Measurements from ENCODE around the gene RCAN3.

RCAN3 gene

GRCh38 chr1:24580756-24581155 lies 78.1 kb downstream of the RCAN3 start:
- DNase-seq (ENCODE audit: low spot score) = no peak

DNA sequence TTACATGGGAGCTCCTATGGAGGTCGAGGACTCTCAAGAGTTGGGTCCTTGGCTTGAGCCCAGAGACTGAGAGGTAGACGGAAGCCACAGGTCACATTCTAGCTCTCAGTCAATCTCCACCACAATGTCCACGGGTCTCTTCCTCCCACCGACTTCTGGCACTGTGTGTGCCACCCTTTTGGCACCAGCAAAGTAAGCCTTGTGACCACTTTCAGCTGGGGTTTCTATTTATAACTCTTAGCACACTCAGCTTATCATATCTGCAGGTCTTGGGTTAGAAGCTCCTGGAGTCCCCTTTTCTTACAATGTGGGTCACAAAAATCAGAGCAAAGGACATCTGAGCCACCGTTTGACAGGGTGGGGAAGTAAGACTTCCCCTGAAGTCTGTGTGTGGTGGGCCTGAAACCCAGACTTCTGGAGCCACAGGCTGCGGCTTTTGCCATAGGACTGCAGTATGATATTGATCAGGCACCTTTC lies 81.6 kb downstream of the RCAN3 start:
- DNase-seq (ENCODE audit: low spot score) = no peak

DNA sequence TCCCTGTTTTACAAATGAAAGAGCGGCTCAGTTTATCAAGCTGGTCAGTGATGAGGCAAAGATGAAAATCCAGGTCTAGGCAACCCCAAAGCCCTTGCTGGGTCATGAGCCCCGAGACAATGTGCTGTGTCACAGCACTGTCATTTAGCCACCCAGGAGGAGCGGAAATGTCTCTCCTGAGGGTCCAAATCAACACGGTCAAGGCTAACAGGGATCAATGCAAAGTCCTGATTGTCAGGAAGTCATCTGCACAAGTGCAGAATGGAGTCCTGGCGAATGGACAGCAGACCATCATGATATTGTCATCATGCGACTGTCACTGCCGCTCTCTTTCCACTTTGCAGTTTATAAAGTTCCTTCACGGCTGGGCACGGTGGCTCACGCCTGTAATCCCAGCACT lies 83.5 kb downstream of the RCAN3 start:
- DNase-seq (ENCODE audit: low spot score) = no peak

DNA sequence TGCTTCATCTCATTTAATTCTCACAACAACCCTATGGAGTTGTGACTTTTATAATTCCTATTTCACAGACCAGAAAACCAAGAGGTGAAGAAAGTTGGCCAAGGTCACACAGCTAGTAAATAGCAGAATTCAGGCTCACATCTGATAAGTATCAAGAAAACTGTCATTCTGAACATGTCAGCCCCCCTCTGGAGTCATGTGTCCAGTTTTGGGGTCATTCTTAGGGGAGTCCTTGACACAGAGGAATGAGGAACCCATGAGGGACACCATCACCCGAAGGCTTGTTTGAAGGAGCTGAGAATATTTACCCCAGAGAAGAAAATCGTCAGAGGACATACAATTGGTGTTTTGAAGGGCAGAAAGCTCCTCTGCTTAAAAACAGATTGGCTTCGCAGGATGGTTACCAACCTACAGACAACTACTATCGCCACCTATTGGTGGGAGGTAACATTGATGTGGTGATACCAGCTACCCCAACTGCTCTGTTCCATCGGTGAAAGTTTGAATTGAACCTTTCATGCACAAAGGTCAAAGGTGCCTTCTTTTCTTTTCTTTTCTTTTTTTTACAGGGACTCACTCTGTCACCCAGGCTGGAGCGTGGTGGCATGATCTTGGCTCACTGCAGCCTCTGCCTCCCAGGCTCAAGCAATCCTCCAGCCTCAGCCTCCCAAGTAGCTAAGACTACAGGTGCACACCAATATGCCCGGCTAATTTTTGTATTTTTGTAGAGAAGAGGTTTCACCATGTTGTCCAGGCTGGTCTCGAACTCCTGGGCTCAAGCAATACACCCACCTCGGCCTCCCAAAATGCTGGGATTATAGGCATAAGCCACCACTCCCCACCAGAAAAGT lies 84.6 kb downstream of the RCAN3 start:
- peak; percentile 66 for DNase-seq (ENCODE audit: low spot score)

DNA sequence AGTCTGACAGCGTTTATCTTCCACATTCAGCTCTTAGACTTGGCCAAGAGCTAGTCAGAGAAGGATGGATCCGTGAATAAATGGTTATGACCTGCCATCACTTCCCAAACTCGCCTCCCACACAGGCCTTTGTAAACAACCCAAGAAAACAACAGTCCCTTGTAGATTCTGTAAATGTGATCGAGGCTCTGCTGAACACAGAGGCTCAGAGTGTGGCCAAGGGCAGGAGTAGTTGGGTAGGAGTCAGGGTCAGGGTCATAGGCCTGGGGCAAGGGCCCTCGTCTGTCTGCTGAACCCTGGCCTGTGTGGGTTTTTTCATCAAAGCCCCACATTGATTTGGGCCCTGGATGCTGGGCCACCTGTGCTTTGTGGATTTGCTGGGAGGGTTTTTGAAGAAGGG lies 85.9 kb downstream of the RCAN3 start:
- DNase-seq (ENCODE audit: low spot score) = no peak

DNA sequence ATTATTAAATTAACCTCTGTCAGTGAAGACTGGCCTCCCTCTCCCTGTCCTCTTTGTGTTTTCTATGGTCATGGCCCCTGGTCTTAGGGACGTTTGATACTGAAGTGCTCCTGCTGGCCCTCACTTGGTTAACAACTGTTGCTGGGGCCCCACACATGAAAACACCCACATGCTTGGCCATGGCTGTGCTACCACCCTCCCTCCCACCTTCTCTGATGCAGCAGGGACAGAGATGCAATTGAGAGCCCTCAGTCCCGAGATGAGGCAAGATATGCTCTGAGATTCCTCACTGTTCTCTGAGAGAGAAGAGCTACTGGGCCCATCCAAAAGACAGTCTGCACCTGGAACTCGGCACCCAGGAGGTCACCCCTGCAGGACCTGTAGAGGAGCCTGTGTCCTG lies 86.6 kb downstream of the RCAN3 start:
- no peak for DNase-seq (ENCODE audit: low spot score)

Measured in SW480 (cell line).